Uterus (tissue), 4 donors: Measurements from ENCODE around the gene SIK2. TPM values are rescaled to one million over a fixed set of nuclear protein-coding genes. Genes with fewer than 3 reads are reported as not detected.

Experiments
- DNase-seq, 2 donors: peaks; one replicate each; pipeline ENCODE4 v3.0.0-alpha.2; 2019 to 2020
- H3K27ac ChIP-seq, 2 donors: fragments of 200-600 bp; sonication (generic); 1 replicate in 1 of 2; 2 replicates in 1 of 2; pipeline ENCODE4 v1.5.1; 2016 to 2018
- H3K27me3 ChIP-seq, 2 donors: fragments of 200-600 bp; sonication (generic); one replicate each; pipeline ENCODE4 v1.5.1; 2018 to 2019; ENCODE audit warnings: control low read depth in 1 of 2
- H3K36me3 ChIP-seq, 2 donors: fragments of 200-600 bp; sonication (generic); one replicate each; pipeline ENCODE4 v1.5.1; 2019; ENCODE audit warnings: control low read depth in 1 of 2
- H3K4me1 ChIP-seq, 2 donors: fragments of 200-600 bp; sonication (generic); one replicate each; pipeline ENCODE4 v1.5.1; 2018 to 2019; ENCODE audit warnings: control low read depth in 1 of 2
- H3K4me3 ChIP-seq, 2 donors: fragments of 200-600 bp; sonication (generic); 1 replicate in 1 of 2; 2 replicates in 1 of 2; pipeline ENCODE4 v1.5.1; 2018 to 2019; ENCODE audit warnings: mild to moderate bottlenecking in 1 of 2
- H3K9me3 ChIP-seq, 2 donors: fragments of 200-600 bp; sonication (generic); one replicate each; pipeline ENCODE4 v1.5.1; 2019; ENCODE audit warnings: control low read depth in 1 of 2
- POLR2A ChIP-seq, 2 donors: fragments of 450-650 bp; IDR thresholded peaks; one replicate each; pipeline ENCODE4 v1.6.1; 2016; ENCODE audit warnings: antibody characterized with exemption in 2 of 2, mild to moderate bottlenecking in 1 of 2, moderate library complexity in 1 of 2
- intact Hi-C: fragments of 100-400 bp; cut with DNase I; formaldehyde crosslinking; loops from one replicate; pipeline ENCODE4 v1.15.1; 2023; ENCODE audit warnings: low total_unique reads
- total RNA-seq, 4 donors: library from RNA; depleted of rRNA in 3 of 4; stranded (reverse); fragments of >200 nt in 3 of 4; gene quantifications; one replicate each; pipeline versions ENCODE4 v1.1.0 to v1.2.4, GENCODE V29; 2014 to 2023
- TF ChIP-seq, protein P1 (sequence below), 4 experiments: fragments of 200-600 bp in 2 of 4; fragments of 450-650 bp in 2 of 4; sonication (generic) in 2 of 4; IDR thresholded peaks; one replicate each; pipeline ENCODE4 v1.5.1; 2016 to 2019; ENCODE audit warnings: antibody characterized with exemption in 4 of 4, mild to moderate bottlenecking in 2 of 4, moderate library complexity in 1 of 4
- donor health status: DM: yes; HTN: yes; CAD: no.

Gene SIK2
- total RNA-seq, 4 donors from 2014 or later, result 11.5 to 27.7 (median 16.7) TPM

DNA sequence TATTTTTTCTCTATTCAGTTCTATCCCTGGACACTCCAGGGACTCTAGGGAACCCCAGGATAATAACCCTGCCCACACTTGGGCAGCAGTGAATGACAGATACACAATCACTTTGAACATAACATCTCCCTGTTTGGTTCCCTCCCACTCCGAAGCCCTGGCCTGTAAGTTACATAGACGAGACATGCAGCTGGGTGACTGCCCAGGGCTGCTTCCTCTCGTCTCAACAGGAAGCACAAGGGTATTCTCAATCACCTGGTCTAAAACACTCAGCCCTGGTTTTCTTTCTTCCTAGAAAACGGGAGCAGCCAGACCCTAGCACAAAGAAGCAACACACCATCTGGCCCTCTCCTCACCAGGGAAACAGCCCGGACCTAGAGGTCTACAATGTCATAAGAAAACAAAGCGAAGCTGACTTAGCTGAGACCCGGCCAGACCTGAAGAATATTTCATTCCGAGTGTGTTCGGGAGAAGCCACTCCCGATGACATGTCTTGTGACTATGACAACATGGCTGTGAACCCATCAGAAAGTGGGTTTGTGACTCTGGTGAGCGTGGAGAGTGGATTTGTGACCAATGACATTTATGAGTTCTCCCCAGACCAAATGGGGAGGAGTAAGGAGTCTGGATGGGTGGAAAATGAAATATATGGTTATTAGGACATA, 42.3 kb upstream of the SIK2 start:
- peak overlapping the region in 1 of 2 donors; percentile 47 for H3K27ac ChIP-seq

DNA sequence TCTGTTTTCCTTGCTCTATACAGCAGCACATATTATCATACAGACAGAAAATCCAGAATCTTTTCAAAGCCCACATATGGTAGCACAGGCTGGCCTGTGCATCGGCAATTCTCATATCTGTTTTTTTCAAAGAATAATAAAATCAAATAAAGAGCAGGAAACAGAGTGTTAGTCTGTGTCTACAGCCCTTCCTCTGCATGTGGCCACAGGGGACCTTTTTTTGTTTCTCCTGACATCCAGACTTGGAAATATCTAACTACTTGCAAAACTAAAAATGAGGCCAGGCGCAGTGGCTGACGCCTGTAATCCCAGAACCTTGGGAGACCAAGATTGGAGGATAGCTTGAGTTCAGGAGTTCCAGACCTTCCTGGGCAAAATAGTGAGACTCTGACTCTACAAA, 41.4 kb upstream of the SIK2 start:
- H3K4me1 ChIP-seq, result no peaks in the 10 kb centered on the region
- no peaks in the 10 kb centered on the region for H3K9me3 ChIP-seq
- no peaks in the 10 kb centered on the region for H3K27me3 ChIP-seq
- intact Hi-C loops, result no loop called here
- no peaks in the 10 kb centered on the region for H3K36me3 ChIP-seq
- no peak overlapping the region for H3K4me3 ChIP-seq
- no peak for DNase-seq
- peak overlapping the region in 1 of 2 donors; percentile 50 for H3K27ac ChIP-seq
- TF ChIP-seq, protein P1, sequence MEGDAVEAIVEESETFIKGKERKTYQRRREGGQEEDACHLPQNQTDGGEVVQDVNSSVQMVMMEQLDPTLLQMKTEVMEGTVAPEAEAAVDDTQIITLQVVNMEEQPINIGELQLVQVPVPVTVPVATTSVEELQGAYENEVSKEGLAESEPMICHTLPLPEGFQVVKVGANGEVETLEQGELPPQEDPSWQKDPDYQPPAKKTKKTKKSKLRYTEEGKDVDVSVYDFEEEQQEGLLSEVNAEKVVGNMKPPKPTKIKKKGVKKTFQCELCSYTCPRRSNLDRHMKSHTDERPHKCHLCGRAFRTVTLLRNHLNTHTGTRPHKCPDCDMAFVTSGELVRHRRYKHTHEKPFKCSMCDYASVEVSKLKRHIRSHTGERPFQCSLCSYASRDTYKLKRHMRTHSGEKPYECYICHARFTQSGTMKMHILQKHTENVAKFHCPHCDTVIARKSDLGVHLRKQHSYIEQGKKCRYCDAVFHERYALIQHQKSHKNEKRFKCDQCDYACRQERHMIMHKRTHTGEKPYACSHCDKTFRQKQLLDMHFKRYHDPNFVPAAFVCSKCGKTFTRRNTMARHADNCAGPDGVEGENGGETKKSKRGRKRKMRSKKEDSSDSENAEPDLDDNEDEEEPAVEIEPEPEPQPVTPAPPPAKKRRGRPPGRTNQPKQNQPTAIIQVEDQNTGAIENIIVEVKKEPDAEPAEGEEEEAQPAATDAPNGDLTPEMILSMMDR (IDR thresholded peaks at IDR 0.05), result no peak
- no peak for TF ChIP-seq POLR2A (IDR thresholded peaks at IDR 0.05)

More for the DNA sequence above, 42.3 kb upstream of the SIK2 start:
- no peaks in the 10 kb centered on the region for H3K9me3 ChIP-seq
- intact Hi-C loops, result no loop called here
- H3K36me3 ChIP-seq, result no peaks in the 10 kb centered on the region
- no peaks in the 10 kb centered on the region for H3K4me1 ChIP-seq
- no peak overlapping the region for H3K4me3 ChIP-seq
- DNase-seq, result no peak
- TF ChIP-seq, protein P1 (IDR thresholded peaks at IDR 0.05), result no peak
- H3K27me3 ChIP-seq, result no peaks in the 10 kb centered on the region

DNA sequence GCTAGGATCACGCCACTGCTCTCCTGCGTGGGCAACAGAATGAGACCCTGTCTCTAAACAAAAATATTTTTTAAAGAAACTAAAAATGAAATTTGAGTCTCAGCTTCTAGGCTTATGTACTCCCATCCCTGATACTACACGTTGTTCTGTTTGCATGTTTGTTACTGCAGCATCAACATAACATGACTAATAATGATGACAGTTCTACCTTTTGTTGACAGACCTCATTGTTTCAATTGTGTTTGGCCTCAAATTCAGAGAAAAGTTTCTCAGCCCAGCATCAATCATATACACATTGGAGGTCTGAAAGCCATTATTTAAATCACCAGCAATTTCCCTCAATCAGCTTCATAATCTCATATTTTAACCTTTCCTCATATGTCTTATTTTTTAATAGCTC, 40.9 kb upstream of the SIK2 start:
- Histone ChIP-seq H3K27me3 (no peaks in the 10 kb centered on the region), H3K4me3 (no peak overlapping the region), H3K4me1 (no peaks in the 10 kb centered on the region), H3K36me3 (no peaks in the 10 kb centered on the region), H3K27ac (peak overlapping the region; percentile 18 to 50), H3K9me3 (no peaks in the 10 kb centered on the region)
- no peak for DNase-seq
- TF ChIP-seq, protein P1 (IDR thresholded peaks at IDR 0.05), result no peak
- no peak for TF ChIP-seq POLR2A (IDR thresholded peaks at IDR 0.05)
- intact Hi-C loops, result no loop called here

DNA sequence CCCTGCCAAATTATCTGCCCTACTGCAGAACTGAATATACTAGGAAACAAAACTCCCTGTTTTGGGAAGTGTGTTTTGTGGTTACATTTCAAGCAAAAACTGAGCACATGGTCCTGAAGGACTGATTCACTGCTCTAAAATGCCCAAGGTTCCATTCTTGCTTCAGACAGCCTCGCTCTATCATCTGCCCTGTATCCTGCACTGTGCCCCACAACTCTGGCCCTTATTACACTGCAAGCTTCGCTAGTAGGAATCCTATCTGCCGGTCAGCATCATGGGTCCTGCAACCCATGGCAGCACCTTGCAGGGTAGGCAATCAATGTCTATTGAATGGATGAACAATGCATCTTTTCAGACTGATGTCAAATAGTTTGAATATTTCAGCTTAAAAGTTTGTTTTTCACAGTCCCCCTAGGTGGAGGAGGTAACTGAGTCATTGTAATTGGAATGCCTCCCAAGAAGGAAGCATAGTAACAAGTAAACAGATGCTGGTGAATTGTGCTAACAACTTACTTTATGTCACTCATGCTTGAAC, 40.4 kb upstream of the SIK2 start:
- no peak for TF ChIP-seq POLR2A (IDR thresholded peaks at IDR 0.05)
- TF ChIP-seq, protein P1 (IDR thresholded peaks at IDR 0.05), result no peak
- no peaks in the 10 kb centered on the region for H3K27me3 ChIP-seq
- no peaks in the 10 kb centered on the region for H3K36me3 ChIP-seq
- no peak overlapping the region for H3K4me3 ChIP-seq
- no peak for DNase-seq
- no peaks in the 10 kb centered on the region for H3K4me1 ChIP-seq
- H3K9me3 ChIP-seq, result no peaks in the 10 kb centered on the region
- H3K27ac ChIP-seq, result peak overlapping the region; percentile 18 to 50
- intact Hi-C loops, result no loop called here

DNA sequence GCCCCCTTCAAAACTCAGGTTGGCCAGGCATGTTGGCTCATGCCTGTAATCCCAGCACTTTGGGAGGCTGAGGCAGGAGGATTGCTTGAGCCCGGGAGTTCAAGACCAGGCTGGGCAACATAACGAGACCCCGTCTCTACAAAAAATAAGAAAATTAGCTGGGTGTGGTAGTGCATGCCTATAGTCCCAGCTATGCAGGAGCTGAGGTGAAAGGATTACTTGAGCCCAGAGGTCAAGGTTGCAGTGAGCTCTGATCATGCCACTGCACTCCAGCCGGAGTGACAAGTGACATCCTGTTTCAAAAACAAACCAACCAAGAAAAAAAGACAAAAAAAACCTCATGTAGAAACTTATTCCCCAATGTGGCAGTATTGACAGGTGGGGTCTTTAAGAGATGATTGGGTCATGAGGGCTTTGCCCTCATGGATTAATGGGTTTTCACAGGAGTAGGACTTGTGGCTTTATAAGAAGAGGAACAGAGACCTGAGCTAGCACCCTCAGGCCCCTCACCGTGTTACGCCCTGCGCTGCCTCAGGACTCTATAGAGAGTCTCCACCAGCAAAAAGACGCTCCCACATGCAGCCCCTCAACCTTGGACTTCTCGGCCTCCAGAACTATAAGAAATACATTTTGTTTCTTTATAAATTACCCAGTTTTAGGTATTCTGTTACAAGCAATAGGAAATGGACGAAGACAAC, 39.4 kb upstream of the SIK2 start:
- Histone ChIP-seq H3K4me1 (no peaks in the 10 kb centered on the region), H3K9me3 (no peaks in the 10 kb centered on the region), H3K4me3 (no peak overlapping the region), H3K36me3 (no peaks in the 10 kb centered on the region), H3K27ac (peak overlapping the region; percentile 18 to 50), H3K27me3 (no peaks in the 10 kb centered on the region)
- TF ChIP-seq, protein P1 (IDR thresholded peaks at IDR 0.05), result no peak
- no peak for TF ChIP-seq POLR2A (IDR thresholded peaks at IDR 0.05)
- intact Hi-C loops, result no loop called here
- DNase-seq, result no peak
